GM12878 (cell line): Measurements from ENCODE around the gene FAM171A1. TPM values are rescaled to one million over a fixed set of nuclear protein-coding genes. Genes with fewer than 3 reads are reported as not detected.

Experiments
- ATAC-seq: fragments of 200-7000 bp; cut with Tn5 transposase; 3 replicates; pipeline ENCODE4 v1.9.1; 2020; ENCODE audit warnings: mild to moderate bottlenecking, moderate library complexity
- BruUV-seq: library from RNA; stranded (reverse); fragments of 400-500 nt; replicated peaks from 2 replicates; lab custom pipeline; 2021; lab: Mats Ljungman, UMichigan
- CTCF ChIA-PET: fragments of 300-600 bp; sonication (Branson Sonifier 250); formaldehyde crosslinking; extraction: SDS; loops from one replicate; lab custom pipeline; 2021; ENCODE audit warnings: inconsistent platforms; lab: Yijun Ruan, JAX
- POLR2A ChIA-PET: fragments of 350-600 bp; formaldehyde crosslinking; extraction: SDS; loops from one replicate; lab custom pipeline; 2021; ENCODE audit warnings: inconsistent platforms; lab: Charles Lee
- RAD21 ChIA-PET: fragments of 300-600 bp; sonication (Branson Sonifier 250); formaldehyde crosslinking; loops from one replicate; lab custom pipeline; 2023; ENCODE audit warnings: antibody characterized with exemption; ENCODE audit not compliant: unreplicated experiment; lab: Charles Lee
- SMC1A ChIA-PET: fragments of 300-600 bp; sonication (Branson Sonifier 250); formaldehyde crosslinking; loops from one replicate; lab custom pipeline; 2023; ENCODE audit not compliant: unreplicated experiment, uncharacterized antibody; lab: Charles Lee
- DNase-seq: peaks from one replicate; pipeline ENCODE4 v3.0.0-alpha.2; 2011; ENCODE audit warnings: low read depth, low spot score
- FAIRE-seq: peaks from 3 replicates; lab custom pipeline; 2011; peaks lifted over from hg19 to GRCh38; lab: Jason Lieb, UNC
- H2AFZ ChIP-seq: 2 replicates; pipeline ENCODE4 v1.6.0; 2011; ENCODE audit warnings: low read depth, low read length, control low read depth; ENCODE audit not compliant: control insufficient read depth
- H3K27ac ChIP-seq: 2 replicates; pipeline ENCODE4 v1.5.1; 2011; ENCODE audit warnings: control low read depth; ENCODE audit not compliant: control insufficient read depth, insufficient read depth
- H3K27me3 ChIP-seq, 2 experiments: replicated peaks in 1 of 2; 2 replicates each; pipeline versions ENCODE4 v1.6.0 to v1.6.1; 2011; ENCODE audit warnings: low read length in 1 of 2; ENCODE audit not compliant: control insufficient read depth in 2 of 2, insufficient read depth in 2 of 2
- H3K36me3 ChIP-seq, 2 experiments: 2 replicates each; pipeline ENCODE4 v1.5.1; 2011; ENCODE audit warnings: low read length in 1 of 2; ENCODE audit not compliant: control insufficient read depth in 2 of 2, insufficient read depth in 2 of 2
- H3K4me1 ChIP-seq: 2 replicates; pipeline ENCODE4 v1.6.1; 2011; ENCODE audit warnings: mild to moderate bottlenecking, low read length, moderate library complexity, mixed read lengths; ENCODE audit not compliant: control insufficient read depth, insufficient read depth
- H3K4me2 ChIP-seq: 2 replicates; pipeline ENCODE4 v1.6.0; 2011; ENCODE audit warnings: control low read depth; ENCODE audit not compliant: control insufficient read depth, insufficient read depth
- H3K4me3 ChIP-seq: fragments of 200-600 bp; sonication (generic); 2 replicates; pipeline ENCODE4 v1.5.1; 2016
- H3K79me2 ChIP-seq: 2 replicates; pipeline ENCODE4 v1.6.0; 2011; ENCODE audit warnings: low read length; ENCODE audit not compliant: control insufficient read depth, insufficient read depth
- H3K9ac ChIP-seq: 2 replicates; pipeline ENCODE4 v1.8.0; 2011; ENCODE audit warnings: low read length, control low read depth, mixed read lengths; ENCODE audit not compliant: control insufficient read depth, insufficient read depth
- H3K9me3 ChIP-seq: replicated peaks from 3 replicates; pipeline ENCODE4 v1.5.1; 2011; ENCODE audit warnings: mild to moderate bottlenecking, low read length; ENCODE audit not compliant: control insufficient read depth, insufficient read depth
- H4K20me1 ChIP-seq: 2 replicates; pipeline ENCODE4 v1.6.0; 2011; ENCODE audit not compliant: control insufficient read depth, insufficient read depth
- CBX3 ChIP-seq: fragments of 200-600 bp; sonication (generic); IDR thresholded peaks from 2 replicates; pipeline ENCODE4 v1.6.1; 2016; ENCODE audit warnings: low read depth, borderline replicate concordance
- ESRRA ChIP-seq: IDR thresholded peaks from 2 replicates; pipeline ENCODE4 v1.6.1; 2012; ENCODE audit warnings: mild to moderate bottlenecking, low read length, improper control_type of control experiment
- LARP7 ChIP-seq: fragments of 450-650 bp; IDR thresholded peaks from 2 replicates; pipeline ENCODE4 v1.6.1; 2017; ENCODE audit warnings: mild to moderate bottlenecking
- MTA3 ChIP-seq: IDR thresholded peaks from 2 replicates; pipeline ENCODE4 v1.6.1; 2012; ENCODE audit warnings: low read length, inconsistent platforms, borderline replicate concordance
- NFXL1 ChIP-seq: fragments of 450-650 bp; IDR thresholded peaks from 2 replicates; pipeline ENCODE4 v1.6.1; 2017; ENCODE audit warnings: antibody characterized with exemption, mild to moderate bottlenecking, borderline replicate concordance
- NFYB ChIP-seq: IDR thresholded peaks from 2 replicates; pipeline ENCODE4 v1.6.1; 2011; ENCODE audit warnings: low read depth, mild to moderate bottlenecking, low read length, improper control_type of control experiment, moderate library complexity; ENCODE audit not compliant: insufficient read depth
- RAD21 ChIP-seq: IDR thresholded peaks from 2 replicates; pipeline ENCODE4 v1.6.1; 2011; ENCODE audit warnings: mild to moderate bottlenecking, low read depth, low read length, moderate library complexity; ENCODE audit not compliant: insufficient read depth
- SIX5 ChIP-seq: IDR thresholded peaks from 2 replicates; pipeline ENCODE4 v1.6.1; 2011; ENCODE audit warnings: mild to moderate bottlenecking, low read depth, low read length, moderate library complexity; ENCODE audit not compliant: severe bottlenecking
- SMC3 ChIP-seq: IDR thresholded peaks from 2 replicates; pipeline ENCODE4 v1.6.1; 2011; ENCODE audit warnings: low read length, improper control_type of control experiment, borderline replicate concordance
- SREBF1 ChIP-seq: IDR thresholded peaks from 2 replicates; pipeline ENCODE4 v1.6.1; 2012; ENCODE audit warnings: mild to moderate bottlenecking, low read length
- SREBF2 ChIP-seq: IDR thresholded peaks from 2 replicates; pipeline ENCODE4 v1.6.1; 2012; ENCODE audit warnings: mild to moderate bottlenecking, low read length
- TARDBP ChIP-seq: IDR thresholded peaks from 2 replicates; pipeline ENCODE4 v1.6.1; 2016; ENCODE audit warnings: borderline replicate concordance
- ZNF207 ChIP-seq: fragments of 450-650 bp; IDR thresholded peaks from 2 replicates; pipeline ENCODE4 v1.6.1; 2014; ENCODE audit warnings: antibody characterized with exemption, mild to moderate bottlenecking, borderline replicate concordance
- WGBS: methylation state at CpG from one replicate; pipeline ENCODE4 v1.1.6; 2016; ENCODE audit warnings: low lambda C conversion rate; ENCODE audit not compliant: insufficient replicate concordance, insufficient coverage; ENCODE audit errors: missing lambda C conversion rate; 5-methylcytosine and 5-hydroxymethylcytosine counted together
- in situ Hi-C: fragments of 300-500 bp; cut with MboI; formaldehyde crosslinking; loops from 9 replicates; pipeline ENCODE4 v1.14.3; 2018; ENCODE audit warnings: mixed read lengths
- intact Hi-C: fragments of 100-400 bp; cut with micrococcal nuclease; formaldehyde crosslinking; loops from one replicate; pipeline ENCODE4 v1.14.2; 2022; ENCODE audit not compliant: unreplicated experiment
- polyA plus RNA-seq, 11 experiments: library from polyadenylated mRNA; depleted of rRNA in 4 of 11; unstranded in 6 of 11; stranded (reverse) in 5 of 11; fragments of >200 nt; fragmentation: Nextera tagmentation in 4 of 11; fragmentation: Illumina TruSeq in 1 of 11; extraction: Ambion mirVana in 4 of 11; extraction: Trizol in 1 of 11; gene quantifications; 1 replicate in 1 of 11; 2 replicates in 10 of 11; pipeline versions ENCODE4 v1.2.1 to v1.2.3, GENCODE V29; 2011 to 2016; ENCODE audit warnings: inconsistent platforms in 2 of 11, missing spikeins in 2 of 11, low read depth in 1 of 11
- total RNA-seq, 4 experiments: library from RNA; depleted of rRNA in 3 of 4; stranded (reverse); fragments of >200 nt in 3 of 4; fragmentation: Illumina TruSeq in 1 of 4; extraction: Trizol in 1 of 4; gene quantifications; 2 replicates each; pipeline versions ENCODE4 v1.2.1 to v1.2.3, GENCODE V29; 2013 to 2021
- TF ChIP-seq, protein P1 (sequence below): fragments of 450-650 bp; IDR thresholded peaks from 2 replicates; pipeline ENCODE4 v1.6.1; 2017; ENCODE audit warnings: mild to moderate bottlenecking
- TF ChIP-seq, protein P2 (sequence below): fragments of 450-650 bp; conservative IDR thresholded peaks from 2 replicates; pipeline ENCODE4 v1.6.1; 2017; ENCODE audit warnings: mild to moderate bottlenecking, moderate library complexity
- TF ChIP-seq, protein P3 (sequence below): IDR thresholded peaks from 2 replicates; pipeline ENCODE4 v1.6.1; 2011; ENCODE audit warnings: borderline replicate concordance, low read depth, mild to moderate bottlenecking, moderate library complexity, mixed read lengths, low read length; ENCODE audit not compliant: insufficient read depth; ENCODE audit errors: extremely low read length
- TF ChIP-seq, protein P4 (sequence below): fragments of 150-350 bp; IDR thresholded peaks from 2 replicates; pipeline ENCODE4 v1.6.1; 2014; ENCODE audit warnings: mild to moderate bottlenecking, low read depth, low read length

FAM171A1 gene
- total and polyA plus RNA-seq, 10 of the 15 experiments (the other 5 are each of a cell fraction or from before 2014, with no cell fraction given) = 0.05 to 0.28 (median 0.10) TPM; not detected in 1

DNA sequence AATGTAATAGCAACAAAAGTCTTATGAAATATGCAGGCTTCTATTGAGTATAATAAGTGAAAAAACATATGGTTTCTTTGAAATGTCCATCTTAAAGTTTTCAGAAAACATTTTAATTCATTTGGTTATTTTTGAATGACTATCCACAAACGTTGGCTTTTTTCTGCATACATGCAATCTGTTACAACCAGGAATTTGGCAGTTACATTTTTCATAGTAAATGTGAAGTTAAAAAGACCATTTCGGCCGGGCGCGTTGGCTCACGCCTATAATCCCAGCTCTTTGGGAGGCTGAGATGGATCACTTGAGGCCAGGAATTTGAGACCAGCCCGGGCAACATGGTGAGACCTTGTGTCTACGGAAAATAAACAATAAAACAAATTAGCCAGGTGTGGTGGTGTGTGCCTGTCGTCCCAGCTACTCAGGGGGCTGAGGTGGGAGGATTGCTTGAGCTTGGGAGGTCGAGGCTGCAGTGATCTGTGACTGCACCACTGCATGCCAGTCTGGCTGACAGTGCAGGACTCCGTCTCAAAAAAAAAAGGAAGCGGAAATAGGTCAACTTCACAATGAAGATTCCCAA, 128.7 kb downstream of the FAM171A1 start (continued):
- TF ChIP-seq, protein P1, sequence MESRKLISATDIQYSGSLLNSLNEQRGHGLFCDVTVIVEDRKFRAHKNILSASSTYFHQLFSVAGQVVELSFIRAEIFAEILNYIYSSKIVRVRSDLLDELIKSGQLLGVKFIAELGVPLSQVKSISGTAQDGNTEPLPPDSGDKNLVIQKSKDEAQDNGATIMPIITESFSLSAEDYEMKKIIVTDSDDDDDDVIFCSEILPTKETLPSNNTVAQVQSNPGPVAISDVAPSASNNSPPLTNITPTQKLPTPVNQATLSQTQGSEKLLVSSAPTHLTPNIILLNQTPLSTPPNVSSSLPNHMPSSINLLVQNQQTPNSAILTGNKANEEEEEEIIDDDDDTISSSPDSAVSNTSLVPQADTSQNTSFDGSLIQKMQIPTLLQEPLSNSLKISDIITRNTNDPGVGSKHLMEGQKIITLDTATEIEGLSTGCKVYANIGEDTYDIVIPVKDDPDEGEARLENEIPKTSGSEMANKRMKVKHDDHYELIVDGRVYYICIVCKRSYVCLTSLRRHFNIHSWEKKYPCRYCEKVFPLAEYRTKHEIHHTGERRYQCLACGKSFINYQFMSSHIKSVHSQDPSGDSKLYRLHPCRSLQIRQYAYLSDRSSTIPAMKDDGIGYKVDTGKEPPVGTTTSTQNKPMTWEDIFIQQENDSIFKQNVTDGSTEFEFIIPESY = no peak
- no peak for TF ChIP-seq SREBF2
- TF ChIP-seq, all 136 proteins: peak for 0

DNA sequence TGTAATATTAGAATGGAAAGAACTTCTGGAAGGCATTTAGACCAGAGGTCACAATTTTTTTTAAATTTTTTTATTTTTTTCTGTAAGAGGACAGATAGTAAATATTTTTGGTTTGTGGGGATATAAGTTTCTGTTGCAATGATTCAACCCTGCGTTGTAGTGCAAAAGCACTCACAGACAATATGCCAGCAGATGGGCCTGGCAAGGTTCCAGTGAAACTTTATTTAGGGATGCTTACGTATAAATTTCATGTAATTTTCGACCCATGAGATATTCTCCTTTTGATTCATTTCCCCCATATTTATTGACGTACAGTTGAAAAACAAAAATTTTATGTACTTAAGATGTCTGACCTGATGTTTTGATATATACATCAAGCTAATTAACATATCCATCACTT, 129.8 kb downstream of the FAM171A1 start:
- no peak overlapping the region for H2AFZ ChIP-seq
- intact Hi-C loops (no loop called here), in situ Hi-C loops (no loop called here)
- no peak overlapping the region for H3K9ac ChIP-seq
- BruUV-seq = no TSS peak
- H3K79me2 ChIP-seq = no peaks in the 10 kb centered on the region
- RAD21 ChIA-PET = no interaction called here
- no peak overlapping the region for H3K4me3 ChIP-seq
- SMC1A ChIA-PET = interaction anchor here (0.7 to 1.4 kb wide), 2 partner anchors 10 to 11 kb away, joined by 3 to 5 read pairs; no protein-coding TSS in a partner anchor
- FAIRE-seq (no peak), ATAC-seq (no peak), DNase-seq (no peak)
- no peaks in the 10 kb centered on the region for H3K9me3 ChIP-seq
- no peaks in the 10 kb centered on the region; a peak in 1 of 4 replicates for H3K27me3 ChIP-seq
- CTCF ChIA-PET = no interaction called here
- POLR2A ChIA-PET = no interaction called here
- no peaks in the 10 kb centered on the region for H3K36me3 ChIP-seq
- 64% methylated on average over 4 of the region's 4 CpGs for WGBS
- H4K20me1 ChIP-seq = no peaks in the 10 kb centered on the region
- no peak overlapping the region for H3K27ac ChIP-seq
- H3K4me1 ChIP-seq = no peaks in the 10 kb centered on the region
- no peak overlapping the region for H3K4me2 ChIP-seq
- TF ChIP-seq SIX5 = no peak
- TF ChIP-seq RAD21 = no peak
- no peak for TF ChIP-seq TARDBP
- TF ChIP-seq NFYB = no peak
- no peak for TF ChIP-seq ZNF207
- no peak for TF ChIP-seq MTA3
- TF ChIP-seq, protein P2, sequence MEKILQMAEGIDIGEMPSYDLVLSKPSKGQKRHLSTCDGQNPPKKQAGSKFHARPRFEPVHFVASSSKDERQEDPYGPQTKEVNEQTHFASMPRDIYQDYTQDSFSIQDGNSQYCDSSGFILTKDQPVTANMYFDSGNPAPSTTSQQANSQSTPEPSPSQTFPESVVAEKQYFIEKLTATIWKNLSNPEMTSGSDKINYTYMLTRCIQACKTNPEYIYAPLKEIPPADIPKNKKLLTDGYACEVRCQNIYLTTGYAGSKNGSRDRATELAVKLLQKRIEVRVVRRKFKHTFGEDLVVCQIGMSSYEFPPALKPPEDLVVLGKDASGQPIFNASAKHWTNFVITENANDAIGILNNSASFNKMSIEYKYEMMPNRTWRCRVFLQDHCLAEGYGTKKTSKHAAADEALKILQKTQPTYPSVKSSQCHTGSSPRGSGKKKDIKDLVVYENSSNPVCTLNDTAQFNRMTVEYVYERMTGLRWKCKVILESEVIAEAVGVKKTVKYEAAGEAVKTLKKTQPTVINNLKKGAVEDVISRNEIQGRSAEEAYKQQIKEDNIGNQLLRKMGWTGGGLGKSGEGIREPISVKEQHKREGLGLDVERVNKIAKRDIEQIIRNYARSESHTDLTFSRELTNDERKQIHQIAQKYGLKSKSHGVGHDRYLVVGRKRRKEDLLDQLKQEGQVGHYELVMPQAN = no peak
- no peak for TF ChIP-seq ESRRA
- TF ChIP-seq, protein P3, sequence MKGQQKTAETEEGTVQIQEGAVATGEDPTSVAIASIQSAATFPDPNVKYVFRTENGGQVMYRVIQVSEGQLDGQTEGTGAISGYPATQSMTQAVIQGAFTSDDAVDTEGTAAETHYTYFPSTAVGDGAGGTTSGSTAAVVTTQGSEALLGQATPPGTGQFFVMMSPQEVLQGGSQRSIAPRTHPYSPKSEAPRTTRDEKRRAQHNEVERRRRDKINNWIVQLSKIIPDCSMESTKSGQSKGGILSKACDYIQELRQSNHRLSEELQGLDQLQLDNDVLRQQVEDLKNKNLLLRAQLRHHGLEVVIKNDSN = no peak
- no peak for TF ChIP-seq LARP7
- no peak for TF ChIP-seq NFXL1
- no peak for TF ChIP-seq SREBF1
- TF ChIP-seq, protein P4, sequence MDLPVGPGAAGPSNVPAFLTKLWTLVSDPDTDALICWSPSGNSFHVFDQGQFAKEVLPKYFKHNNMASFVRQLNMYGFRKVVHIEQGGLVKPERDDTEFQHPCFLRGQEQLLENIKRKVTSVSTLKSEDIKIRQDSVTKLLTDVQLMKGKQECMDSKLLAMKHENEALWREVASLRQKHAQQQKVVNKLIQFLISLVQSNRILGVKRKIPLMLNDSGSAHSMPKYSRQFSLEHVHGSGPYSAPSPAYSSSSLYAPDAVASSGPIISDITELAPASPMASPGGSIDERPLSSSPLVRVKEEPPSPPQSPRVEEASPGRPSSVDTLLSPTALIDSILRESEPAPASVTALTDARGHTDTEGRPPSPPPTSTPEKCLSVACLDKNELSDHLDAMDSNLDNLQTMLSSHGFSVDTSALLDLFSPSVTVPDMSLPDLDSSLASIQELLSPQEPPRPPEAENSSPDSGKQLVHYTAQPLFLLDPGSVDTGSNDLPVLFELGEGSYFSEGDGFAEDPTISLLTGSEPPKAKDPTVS = no peak
- TF ChIP-seq CBX3 = no peak
- no peak for TF ChIP-seq SMC3
